Measurements from ENCODE around the gene BRDT. TPM values are rescaled to one million over a fixed set of nuclear protein-coding genes. Genes with fewer than 3 reads are reported as not detected.

Gene BRDT
- total RNA-seq, 1 experiment from 2014 or later, result not detected

DNA sequence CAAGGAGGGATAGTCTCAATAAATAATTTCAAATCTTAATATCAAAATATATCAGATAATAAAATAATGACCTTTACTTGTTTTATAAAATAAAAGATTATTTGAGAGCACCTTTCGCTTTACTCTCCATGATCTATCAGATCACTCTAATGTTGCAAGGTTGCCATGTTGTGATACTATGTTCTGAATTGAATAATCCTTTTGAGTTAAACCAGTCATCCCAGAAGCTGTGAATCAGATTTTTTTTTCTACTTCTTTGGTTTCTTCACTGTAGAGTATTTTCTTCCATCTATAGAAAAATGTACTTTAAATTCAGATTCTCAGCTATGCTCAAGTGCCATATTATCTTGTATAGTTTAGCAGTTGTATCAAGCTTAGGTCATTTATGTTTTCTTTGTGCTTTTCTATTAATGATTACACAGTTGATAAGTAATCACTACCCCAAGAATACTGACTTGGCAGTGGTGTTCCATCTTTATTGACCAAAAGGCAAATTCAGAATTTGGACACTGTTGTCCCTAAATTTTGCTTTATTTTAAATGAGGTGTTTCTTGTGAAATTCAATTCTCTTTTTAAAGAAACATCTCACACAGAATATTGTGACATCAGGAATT is 32.9 kb downstream of the BRDT start:
- no peaks in the 10 kb centered on the region for H3K4me1 ChIP-seq (ENCODE audit: control insufficient read depth, insufficient read depth, low read length)
- CTCF ChIA-PET, result no interaction called here
- H3K27me3 ChIP-seq (ENCODE audit: control insufficient read depth, insufficient read depth, low read length), result no peaks in the 10 kb centered on the region
- BruUV-seq (replicated peaks), result no TSS peak
- H3K27ac ChIP-seq (ENCODE audit: low read length), result no peak overlapping the region
- no peak overlapping the region for H3K4me3 ChIP-seq (ENCODE audit: low read depth in 2 of 2, low read length in 2 of 2)
- no peak for TF ChIP-seq POLR2AphosphoS5 (IDR thresholded peaks at IDR 0.05; ENCODE audit: low read depth, low read length)
- no peak for TF ChIP-seq TCF7L2 (IDR thresholded peaks at IDR 0.05; ENCODE audit: low read depth, low read length)
- TF ChIP-seq REST (IDR thresholded peaks at IDR 0.05; ENCODE audit: insufficient read depth in 1 of 2, low read depth in 2 of 2, low read length in 1 of 2), result no peak
- no peak for TF ChIP-seq SIN3A (IDR thresholded peaks at IDR 0.05; ENCODE audit: borderline replicate concordance, insufficient read depth, low read depth, low read length)
- no peak for TF ChIP-seq CTCF (IDR thresholded peaks at IDR 0.05)
- ATAC-seq (no peak), DNase-seq (ENCODE audit: low read depth, low spot score) (no peak)
- intact Hi-C loops (cut with micrococcal nuclease; ENCODE audit: unreplicated experiment) (no loop called here), in situ Hi-C loops (cut with HindIII; ENCODE audit: low pct_unique_long_range_greater_than_20kb, low sequenced_read_pairs) (no loop called here)
- no peaks in the 10 kb centered on the region for H3K36me3 ChIP-seq (ENCODE audit: control insufficient read depth, insufficient read depth, low read length)
- H3K9me3 ChIP-seq (ENCODE audit: control insufficient read depth, insufficient read depth, low read depth, low read length), result no peaks in the 10 kb centered on the region
- POLR2A ChIA-PET, result no interaction called here

- no peak for TF ChIP-seq REST (IDR thresholded peaks at IDR 0.05; ENCODE audit: insufficient read depth in 1 of 2, low read depth in 2 of 2, low read length in 1 of 2)
- TF ChIP-seq SIN3A (IDR thresholded peaks at IDR 0.05; ENCODE audit: borderline replicate concordance, insufficient read depth, low read depth, low read length), result no peak
- no peak for TF ChIP-seq TCF7L2 (IDR thresholded peaks at IDR 0.05; ENCODE audit: low read depth, low read length)
- TF ChIP-seq CTCF (IDR thresholded peaks at IDR 0.05), result no peak
- no peak for TF ChIP-seq POLR2AphosphoS5 (IDR thresholded peaks at IDR 0.05; ENCODE audit: low read depth, low read length)
- DNase-seq (ENCODE audit: low read depth, low spot score) (no peak), ATAC-seq (no peak)
- no TSS peak for BruUV-seq (replicated peaks)
- no peaks in the 10 kb centered on the region for H3K36me3 ChIP-seq (ENCODE audit: control insufficient read depth, insufficient read depth, low read length)
- H3K9me3 ChIP-seq (ENCODE audit: control insufficient read depth, insufficient read depth, low read depth, low read length), result no peaks in the 10 kb centered on the region
- H3K27ac ChIP-seq (ENCODE audit: low read length), result no peak overlapping the region
- H3K4me1 ChIP-seq (ENCODE audit: control insufficient read depth, insufficient read depth, low read length), result no peaks in the 10 kb centered on the region
- CTCF ChIA-PET, result no interaction called here
- in situ Hi-C loops (cut with HindIII; ENCODE audit: low pct_unique_long_range_greater_than_20kb, low sequenced_read_pairs), result no loop called here
- no peak overlapping the region for H3K4me3 ChIP-seq (ENCODE audit: low read depth in 2 of 2, low read length in 2 of 2)
- no peaks in the 10 kb centered on the region for H3K27me3 ChIP-seq (ENCODE audit: control insufficient read depth, insufficient read depth, low read length)
- intact Hi-C loops (cut with micrococcal nuclease; ENCODE audit: unreplicated experiment), result no loop called here
- POLR2A ChIA-PET, result no interaction called here
These were observed 44.1 kb downstream of the BRDT start for GRCh38 chr1:91993256-91993655.

Measured in Panc1 (cell line).